HG03108 (cell line): ENCODE data around the gene GRIPAP1.

Source experiments
- ATAC-seq: cut with Tn5 transposase; IDR thresholded peaks from one replicate; pipeline ENCODE4 v1.9.1; 2021; ENCODE audit warnings: moderate library complexity; ENCODE audit not compliant: unreplicated experiment

GRIPAP1 gene

DNA sequence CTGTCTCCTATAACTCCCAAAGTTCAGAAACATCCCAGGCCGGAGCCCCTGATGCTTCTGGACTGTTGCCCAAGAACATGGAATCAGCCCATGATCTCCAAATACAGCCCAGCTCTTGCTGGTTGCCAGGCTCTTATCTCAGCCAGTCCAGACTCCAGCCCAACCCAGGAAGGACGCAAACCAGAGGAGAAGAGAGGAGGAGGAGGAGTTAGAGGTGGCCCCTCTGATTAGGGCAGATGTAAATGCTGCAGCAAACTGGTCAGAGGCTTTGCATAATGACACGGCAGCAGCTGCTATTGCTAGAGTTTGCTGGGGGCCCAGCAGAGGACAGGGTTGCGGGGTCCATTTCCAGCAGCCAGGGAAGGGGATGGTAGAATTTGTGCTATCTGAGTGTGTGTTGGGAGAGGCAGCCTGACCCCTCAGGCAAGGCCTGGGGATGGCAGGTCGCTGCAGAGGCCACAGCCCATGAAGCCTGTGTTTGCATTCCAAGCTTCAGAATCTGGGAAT, 40.4 kb downstream of the GRIPAP1 start:
- ATAC-seq = no peak

DNA sequence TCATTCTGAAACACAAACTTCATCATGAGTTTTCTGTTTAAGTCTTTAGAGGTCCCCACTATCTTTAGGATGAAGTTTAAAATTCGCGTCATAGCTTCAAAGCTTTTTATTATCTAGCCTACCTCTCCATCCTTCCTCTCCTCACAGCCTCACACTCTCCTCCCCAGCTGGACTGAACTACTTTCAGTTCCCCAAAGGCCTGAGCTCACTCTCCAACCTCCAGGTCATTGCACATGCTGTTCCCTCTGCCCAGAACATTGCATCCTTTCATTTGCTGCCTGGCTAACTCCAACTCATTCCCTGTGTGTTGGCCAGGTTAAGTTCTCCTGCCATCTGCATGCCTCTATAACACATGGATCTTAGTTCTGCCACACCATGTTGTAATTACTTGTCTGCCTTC, 41.8 kb downstream of the GRIPAP1 start:
- no peak for ATAC-seq

DNA sequence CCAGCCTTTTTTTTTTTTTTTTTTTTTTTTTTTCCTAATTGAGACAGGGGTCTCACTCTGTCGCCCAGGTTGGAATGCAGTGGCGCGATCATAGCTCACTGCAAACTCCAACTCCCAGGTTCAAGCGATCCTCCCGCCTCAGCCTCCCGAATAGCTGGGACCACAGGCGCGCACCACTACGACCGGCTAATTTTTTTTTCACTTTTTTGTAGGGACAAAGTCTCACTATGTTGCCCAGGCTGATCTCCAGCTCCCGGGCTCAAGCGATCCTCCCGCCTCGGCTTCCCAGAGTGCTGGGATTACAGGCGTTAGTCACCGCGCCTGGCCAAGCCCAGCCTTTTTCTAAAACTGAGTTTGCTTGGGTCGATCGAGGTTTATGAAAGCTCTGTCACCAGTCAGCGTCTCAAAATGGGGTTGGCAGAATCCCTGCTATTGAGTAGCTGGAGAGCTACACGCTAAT, 43.4 kb downstream of the GRIPAP1 start:
- no peak for ATAC-seq

DNA sequence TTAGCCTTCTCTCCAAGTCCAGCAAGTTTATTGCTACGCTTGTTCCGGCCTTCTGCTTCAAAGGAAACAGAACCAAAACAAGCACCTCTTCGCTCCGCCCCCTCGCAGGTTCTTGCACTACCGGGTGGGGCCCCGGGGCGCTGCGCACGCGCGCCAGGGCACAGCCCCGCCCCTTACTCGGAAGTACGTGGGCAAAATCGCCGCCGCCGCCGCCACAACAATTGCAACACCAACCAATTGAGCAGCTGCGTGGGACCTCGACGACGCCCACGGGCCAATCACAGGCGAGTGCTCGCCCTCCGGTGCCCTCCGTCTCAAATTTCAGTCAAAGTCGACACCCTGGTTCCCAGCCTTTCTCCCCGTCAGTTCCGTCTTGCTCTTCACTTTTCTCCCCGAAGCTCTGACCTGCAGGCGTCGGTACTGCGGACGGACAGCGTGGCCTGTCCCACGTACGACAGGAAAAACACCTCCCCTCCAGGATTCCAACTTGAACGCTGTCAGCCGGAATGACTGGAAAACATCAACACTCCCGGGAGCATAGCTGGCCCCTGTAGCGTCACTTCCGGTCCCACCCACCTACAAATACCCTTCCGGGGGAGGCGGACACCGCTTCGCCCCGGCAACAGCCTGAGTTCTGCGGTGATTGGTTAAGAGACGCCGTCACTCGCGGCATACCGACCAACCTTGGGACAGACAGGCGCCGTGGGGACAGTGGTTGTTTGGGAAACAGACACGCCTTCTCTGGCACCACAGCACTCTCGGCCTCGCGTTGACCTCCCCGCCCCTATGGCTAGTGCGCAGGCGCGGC, 44.0 kb downstream of the GRIPAP1 start:
- ATAC-seq = peak; percentile 82

DNA sequence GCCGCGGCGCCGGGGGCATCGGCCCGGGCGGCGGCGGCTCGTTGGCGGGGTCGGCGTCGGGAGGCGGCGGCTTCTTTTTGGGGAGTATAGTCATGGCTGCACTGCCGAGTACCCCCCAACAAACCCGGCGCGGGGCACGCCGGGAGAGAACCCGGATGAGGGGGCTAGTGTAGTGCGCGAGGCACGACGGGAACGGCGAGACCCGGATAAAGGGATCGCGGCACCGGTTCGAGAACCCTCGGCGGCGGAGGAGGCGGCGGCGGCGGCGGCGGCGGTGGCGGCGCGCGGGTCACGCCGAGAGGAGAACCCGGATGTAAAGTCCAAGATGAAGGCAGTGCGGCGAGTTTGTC, 44.6 kb downstream of the GRIPAP1 start, which contains the start of gene OTUD5:
TSS of gene OTUD5 (minus strand) at position 131 of the 350 bp plus-strand sequence. CDS start at position 94, 37 bp downstream.
- ATAC-seq = peak; percentile 23

DNA sequence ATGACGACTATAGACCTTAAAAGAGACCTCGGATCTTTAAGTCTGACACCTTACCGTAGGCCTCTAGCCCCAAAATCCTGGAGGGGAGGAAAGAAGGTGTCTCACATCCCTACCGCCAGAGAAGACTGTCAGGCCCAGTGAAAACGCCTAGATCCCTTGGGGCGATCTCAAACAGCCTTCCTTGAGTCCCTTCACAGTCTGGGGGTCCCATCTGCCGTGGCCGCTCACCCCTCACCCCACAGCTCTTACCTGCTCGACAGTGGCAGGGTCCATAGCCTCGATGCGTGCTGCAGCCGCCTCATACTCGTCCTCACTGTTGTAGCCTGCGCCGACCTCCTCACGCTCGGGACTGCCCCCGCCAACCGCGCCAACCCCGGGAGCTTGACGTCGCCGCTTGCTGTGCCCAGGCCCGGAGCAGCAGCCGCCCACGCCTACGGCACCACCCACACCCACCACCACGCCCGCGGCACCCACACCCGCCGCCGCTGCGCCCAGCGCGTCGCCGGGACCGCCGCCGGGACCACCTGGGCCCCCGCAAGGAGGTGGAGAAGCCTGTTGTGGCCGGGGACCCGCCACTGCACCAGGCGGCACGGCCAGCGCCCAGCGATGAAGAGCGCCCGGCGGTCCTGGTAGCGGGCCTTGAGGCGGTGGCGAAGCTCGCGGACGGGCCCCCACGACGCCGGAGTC, 45.2 kb downstream of the GRIPAP1 start:
- ATAC-seq = no peak

DNA sequence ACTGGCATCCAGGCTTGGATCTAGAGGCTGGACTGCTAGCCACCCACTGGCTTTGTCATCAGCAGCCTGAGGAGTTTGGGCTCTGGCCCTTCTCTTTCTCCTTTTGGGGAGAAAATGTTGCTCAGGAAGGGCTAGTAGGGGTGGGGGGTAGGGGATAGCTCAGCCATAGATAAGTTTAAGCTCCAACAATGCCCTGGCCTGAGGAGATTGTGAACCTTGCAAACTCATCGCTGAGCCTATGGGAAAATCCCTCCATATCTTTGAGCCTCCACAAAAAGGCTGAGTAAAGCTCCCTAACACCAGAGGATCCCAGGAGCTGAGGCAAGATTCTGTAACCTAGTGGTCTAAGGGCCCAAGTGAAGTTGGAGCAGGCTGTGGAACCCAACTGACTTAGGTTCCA, 53.5 kb downstream of the GRIPAP1 start:
- ATAC-seq = no peak

DNA sequence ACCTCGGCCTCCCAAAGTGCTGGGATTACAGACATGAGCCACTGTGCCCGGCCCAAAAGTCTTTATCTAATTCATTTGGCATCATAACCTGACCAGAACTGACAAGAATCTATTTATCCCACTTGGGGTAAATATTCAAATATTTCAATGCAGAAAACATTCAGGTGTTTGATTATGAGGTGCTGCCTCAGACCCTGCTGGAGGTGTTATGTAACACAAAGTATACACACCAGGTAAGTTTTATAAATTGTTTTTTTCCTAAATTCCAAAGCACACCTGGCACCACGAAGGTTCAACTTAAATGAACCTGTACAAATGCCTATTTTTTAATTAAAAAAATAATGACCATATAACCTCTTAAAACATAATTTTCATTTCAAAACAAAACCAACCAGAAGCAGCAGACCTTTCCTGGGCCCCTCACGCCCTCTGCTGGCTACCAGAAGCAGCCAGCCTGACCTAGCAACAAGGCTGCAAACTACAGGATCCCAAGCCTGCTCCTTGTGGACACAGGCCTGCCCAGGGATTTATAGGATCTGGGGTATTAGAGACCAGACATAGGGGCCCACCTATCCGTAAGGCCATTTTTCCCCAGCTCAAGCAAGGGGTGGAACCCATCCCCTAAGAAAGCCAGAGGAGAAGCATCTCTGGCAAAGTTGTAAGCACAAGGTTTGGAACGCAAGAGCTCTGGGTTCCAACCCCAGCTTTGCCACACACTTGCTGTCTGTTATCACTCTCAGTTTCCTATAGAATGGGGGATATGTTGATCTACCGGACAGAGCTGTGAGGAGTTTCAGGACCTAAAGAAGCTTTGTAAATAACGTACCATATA, 56.3 kb downstream of the GRIPAP1 start:
- no peak for ATAC-seq

DNA sequence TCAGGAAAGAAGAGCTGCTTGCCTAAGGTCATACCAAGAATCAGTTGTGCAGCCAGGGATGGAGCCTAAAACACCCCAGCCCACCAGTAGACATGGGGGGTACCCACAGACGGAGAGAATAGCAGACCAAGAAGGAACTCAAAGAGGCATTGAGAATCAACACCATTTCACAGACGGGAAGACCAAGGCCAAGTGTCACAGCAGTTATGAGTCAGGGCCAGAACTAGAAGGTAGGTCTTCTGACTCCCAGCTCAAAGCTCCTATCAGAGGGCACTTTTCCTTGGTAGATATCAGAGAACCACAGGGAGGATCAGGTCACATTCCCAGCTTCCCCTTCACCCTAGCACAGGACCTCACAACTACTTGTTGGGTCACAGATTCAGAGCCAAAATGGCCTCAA, 59.2 kb downstream of the GRIPAP1 start:
- ATAC-seq = no peak

DNA sequence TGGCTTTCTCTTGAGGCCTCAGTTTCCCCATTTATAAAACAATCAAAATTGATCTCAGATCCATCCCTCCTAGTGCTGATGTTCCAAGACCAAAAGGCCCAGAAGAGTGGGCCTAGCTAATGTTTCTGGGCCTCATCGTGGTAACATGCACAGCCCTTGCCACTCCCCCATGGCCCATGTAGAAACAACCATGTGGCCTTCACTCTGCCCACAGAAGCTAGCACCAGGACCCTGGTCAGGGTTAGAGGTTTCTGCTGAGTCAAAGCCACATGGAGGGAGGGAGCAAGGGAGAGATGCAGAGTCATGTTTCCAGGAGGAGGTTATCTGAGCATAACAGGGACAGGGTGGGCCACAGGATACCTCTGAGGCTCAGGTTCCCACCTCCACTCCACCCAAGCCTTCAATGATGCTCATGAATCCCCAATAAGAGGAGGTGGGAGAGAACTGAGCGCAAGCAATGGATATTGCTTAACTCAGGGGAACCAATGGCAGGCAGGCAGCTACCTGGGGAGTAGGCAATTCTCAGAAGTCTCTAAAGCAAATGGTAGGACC, 61.6 kb downstream of the GRIPAP1 start:
- ATAC-seq = no peak

DNA sequence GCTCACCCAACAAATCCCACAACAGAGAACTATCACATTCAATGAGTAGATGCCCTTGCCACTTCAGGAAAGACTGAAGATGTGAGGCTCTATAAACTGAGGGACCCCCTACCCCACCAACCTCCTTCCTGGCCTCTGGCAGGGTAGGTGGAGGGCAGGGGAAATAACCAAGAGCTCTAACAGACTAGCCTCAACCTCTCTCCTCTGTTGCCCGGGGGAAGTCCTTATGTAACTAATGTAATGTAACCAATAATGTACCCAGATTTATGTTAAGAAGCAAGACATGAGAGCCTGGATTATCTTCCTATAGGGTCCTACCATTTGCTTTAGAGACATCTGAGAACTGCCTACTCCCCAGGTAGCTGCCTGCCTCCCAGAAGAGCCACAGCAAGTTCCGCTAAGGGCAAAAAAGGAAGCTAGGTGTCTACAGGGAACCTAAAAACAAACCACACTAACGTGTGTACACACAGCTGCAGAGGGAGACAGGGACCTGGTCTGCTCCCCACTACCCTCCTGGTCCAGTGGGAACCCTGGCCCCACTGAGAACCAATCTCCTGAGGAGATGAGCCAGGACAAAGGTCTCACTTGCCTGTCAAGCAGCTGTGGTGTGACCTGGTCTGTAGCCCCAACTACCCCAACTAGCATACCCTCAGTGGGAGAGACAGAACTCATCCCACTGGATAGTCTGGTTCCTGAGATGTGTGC, 62.4 kb downstream of the GRIPAP1 start:
- ATAC-seq = peak; percentile 31

DNA sequence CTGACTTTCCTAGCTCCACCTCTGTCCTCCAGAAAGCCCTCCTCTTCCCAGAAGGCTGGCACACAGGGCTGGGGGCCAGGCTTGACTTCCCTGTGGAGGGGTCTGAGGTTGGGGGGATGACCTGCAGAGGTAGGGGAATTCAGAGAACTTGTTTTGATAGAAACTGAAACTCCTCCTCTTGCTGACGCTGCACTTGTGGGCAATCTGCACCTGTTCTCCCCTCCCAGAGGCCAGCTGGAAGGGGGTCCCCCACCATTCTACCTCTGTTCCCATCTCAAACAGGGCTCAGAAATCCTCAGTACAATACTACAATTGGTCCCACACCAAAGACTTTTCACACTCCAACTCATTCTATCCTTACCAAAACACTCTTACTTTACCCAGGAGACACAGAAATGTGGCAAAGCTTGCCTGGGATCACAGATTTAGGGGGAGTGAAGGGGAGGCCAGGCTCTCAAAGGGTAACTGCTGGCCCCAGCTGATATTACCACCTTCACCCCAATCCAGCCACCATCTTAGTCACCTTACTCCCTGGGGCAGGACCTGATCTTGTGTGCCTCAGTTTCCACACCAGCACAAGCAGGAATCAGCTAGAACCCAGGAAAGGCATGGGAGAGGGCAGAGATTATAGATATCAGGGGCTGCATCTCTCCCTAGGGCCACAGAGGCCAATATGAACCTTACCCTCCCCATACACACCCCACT, 63.2 kb downstream of the GRIPAP1 start:
- ATAC-seq = peak; percentile 47

DNA sequence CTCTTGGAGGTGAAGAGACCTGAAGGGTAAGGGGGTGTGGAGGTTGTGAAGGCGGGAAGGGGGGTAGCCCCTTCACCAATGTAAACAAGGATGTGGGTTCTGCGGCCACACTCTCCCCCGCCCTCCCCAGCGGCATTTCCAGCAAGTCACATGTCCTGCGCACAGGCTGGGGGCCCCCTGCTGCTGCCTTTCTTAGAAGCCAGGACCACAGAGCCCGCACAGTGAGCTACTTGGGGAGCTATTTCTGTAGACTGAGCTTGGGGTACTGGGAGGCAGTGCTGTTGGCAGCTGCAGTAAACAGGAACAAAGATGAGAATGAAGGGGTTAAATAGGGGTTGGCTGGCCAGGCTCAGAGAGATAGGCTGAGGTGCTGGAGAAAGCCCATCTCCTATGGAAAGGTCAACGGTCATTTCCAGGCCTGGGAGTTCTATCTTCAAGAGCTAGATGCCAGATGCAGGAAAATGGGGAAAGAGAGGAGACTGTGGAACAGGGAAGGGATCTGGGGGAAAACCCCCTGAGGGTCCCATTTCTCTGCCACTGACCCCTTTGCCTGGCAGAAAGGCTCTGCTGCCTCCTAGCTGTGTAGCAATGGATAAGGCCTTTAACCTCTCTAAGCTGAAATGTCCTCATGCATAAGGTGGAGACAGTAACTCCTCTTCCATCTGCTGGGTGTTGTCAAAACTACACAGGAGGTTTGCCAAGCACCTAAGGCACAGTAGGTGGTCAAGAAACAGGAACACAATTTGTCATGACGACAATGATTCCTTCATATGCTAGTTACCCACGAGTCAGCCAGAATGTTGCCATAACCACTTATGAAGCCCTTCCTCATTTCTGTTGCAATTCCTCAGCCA, 64.8 kb downstream of the GRIPAP1 start:
- ATAC-seq = peak; percentile 54

DNA sequence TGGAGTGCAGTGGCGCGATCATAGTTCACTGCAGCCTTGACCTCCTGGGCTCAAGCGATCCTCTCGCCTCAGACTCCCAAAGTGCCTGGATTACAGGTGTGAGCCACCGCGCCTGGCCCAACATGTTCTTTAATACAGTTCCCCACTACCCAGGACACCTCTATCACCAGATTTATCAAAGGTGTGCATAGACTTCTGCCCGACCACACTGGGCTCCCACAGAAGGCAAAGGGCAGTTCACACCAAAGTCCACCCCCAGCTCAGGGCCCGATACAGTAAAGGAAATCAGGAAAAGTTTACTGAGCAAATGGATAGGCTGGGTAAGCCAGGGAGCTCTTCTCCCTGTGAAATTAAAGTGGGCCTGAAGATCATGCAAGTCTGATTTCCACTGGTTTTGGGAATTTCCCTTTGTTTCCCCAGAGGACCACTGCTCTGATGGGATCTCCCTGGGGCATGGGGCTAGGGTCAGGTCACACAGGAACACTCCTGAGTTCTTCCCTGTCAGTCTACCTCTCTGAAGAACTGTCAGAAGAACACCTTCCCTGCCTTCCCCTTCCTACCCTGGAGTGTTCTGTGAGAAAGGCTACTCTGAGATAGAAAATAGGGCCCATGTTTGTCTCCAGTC, 65.5 kb downstream of the GRIPAP1 start:
- peak; percentile 1 for ATAC-seq

DNA sequence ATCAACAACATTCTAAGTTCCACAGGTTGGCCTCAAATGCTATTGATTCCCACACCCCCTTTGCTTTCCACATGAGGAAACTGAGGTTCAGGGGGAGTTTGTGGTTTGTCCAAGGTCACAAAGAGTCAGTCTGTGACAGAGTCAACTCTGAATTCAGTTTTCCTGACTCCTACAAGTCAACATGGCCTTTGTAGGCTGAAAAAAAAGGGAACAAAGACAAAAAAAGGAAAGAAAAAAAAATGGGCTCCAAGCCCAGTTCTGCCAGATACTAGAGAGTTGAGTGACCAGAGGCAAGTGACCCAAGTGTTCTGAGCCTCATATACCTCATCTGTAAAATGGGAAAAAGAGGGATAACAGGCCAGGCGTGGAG, 66.8 kb downstream of the GRIPAP1 start:
- no peak for ATAC-seq

DNA sequence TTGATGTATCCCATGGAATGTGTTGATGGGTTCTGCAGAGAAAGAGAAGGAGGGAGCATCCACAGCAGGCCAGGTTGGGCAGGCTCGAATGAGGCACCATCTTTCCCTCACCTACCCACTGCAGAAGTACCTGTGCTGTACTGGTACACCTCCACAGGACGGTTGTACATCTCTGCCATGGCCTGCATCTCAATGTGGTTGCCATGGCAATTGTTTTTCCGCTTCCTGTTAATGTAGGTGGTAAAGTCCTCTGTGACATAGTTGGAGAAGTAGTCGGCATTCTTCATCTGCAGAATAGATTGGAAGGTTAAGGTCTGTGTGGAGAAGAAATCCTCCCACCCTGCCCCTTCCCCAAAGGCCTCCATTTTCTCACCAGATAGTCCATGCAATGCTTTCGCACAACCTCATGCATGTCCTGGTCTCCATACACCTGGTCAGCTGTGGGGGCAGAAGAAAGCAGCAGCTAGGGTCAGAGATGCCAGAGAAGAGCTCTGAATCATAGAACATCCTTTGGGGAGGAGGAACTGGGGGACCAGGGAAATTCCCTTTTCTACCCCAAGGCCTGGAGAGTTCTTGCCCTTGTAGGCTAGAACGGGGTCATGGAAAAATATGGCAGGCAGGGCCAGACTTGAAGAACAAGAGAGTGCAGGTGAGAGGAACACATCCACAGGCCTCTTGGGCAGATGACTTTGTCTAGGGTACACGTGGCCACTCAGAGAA, 67.3 kb downstream of the GRIPAP1 start:
- ATAC-seq = no peak

DNA sequence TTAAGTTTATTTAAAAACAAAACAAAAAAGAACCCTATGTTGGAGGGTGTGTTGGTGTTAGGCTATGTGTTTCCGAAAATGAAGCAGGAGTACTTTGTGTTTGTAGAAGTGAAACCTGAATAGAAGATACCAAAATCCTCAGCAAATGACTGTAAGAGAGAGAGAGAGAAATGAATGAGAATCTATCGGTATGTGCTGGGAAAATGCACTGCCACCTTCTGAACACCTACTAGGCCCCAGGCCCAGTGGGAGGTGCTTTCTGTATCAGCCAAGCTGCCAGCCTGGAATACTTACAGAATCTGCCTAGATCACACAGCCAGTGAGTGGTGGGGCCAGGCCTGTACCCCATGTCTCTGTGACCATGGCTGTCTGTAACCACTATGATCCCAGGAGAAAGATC, 68.3 kb downstream of the GRIPAP1 start:
- no peak for ATAC-seq
